ENCODE measurements around the gene MAP3K7.

GRCh38 chr6:90544741-90545140, 42.1 kb downstream of the MAP3K7 start:
- TF ChIP-seq YY1 (IDR thresholded peaks at IDR 0.05; ENCODE audit: insufficient read depth, insufficient read length) = no peak
- TF ChIP-seq SUZ12 (IDR thresholded peaks at IDR 0.05; ENCODE audit: extremely low read depth, insufficient read depth, insufficient read length) = no peak
- no peak for TF ChIP-seq ZNF274 (IDR thresholded peaks at IDR 0.05; ENCODE audit: low read depth, low read length)
